K562 (cell line): ENCODE data around the gene SIRT3. TPM values are rescaled to one million over a fixed set of nuclear protein-coding genes. Genes with fewer than 3 reads are reported as not detected.
A peak's percentile ranks its signal among the peaks of the same experiment; 100 is the strongest.
"Not testable (repeated sequence)": the region's sequence is repeated elsewhere in the genome, so short reads cannot be mapped to it uniquely, and the experiment has no call there.

ENCODE experiments used
- ATAC-seq: fragments of 200-7000 bp; cut with Tn5 transposase; 3 replicates; pipeline ENCODE4 v1.9.1; 2020; ENCODE audit warnings: moderate library complexity
- BruUV-seq: library from RNA; stranded (reverse); fragments of 400-500 nt; replicated peaks from 2 replicates; lab custom pipeline; 2021; lab: Mats Ljungman, UMichigan
- CTCF ChIA-PET: fragments of 300-600 bp; formaldehyde crosslinking; extraction: SDS; loops from one replicate; lab custom pipeline; 2021; ENCODE audit warnings: low intra/inter-chr PET ratio; lab: Yijun Ruan, JAX
- POLR2A ChIA-PET: fragments of 300-600, 350-650 bp; sonication (Branson Sonifier 250); formaldehyde crosslinking; extraction: SDS; loops from one replicate; lab custom pipeline; 2021; ENCODE audit warnings: antibody characterized with exemption, inconsistent platforms; lab: Yijun Ruan, JAX
- DNase-seq, 4 experiments: peaks; one replicate each; pipeline versions ENCODE4 v3.0.0 to v3.0.0-alpha.2; 2011 to 2018; ENCODE audit warnings: low spot score in 3 of 4, mixed read lengths in 3 of 4; ENCODE audit errors: extremely low read depth in 1 of 4
- FAIRE-seq: peaks from 2 replicates; lab custom pipeline; 2011; peaks lifted over from hg19 to GRCh38; lab: Jason Lieb, UNC
- H2AFZ ChIP-seq: 2 replicates; pipeline ENCODE4 v1.6.0; 2011; ENCODE audit warnings: low read depth, low read length, control low read depth, inconsistent platforms
- H3K27ac ChIP-seq: fragments of 200-600 bp; 3 replicates; pipeline ENCODE4 v1.8.0; 2011; ENCODE audit warnings: low read depth, mild to moderate bottlenecking, control low read depth, inconsistent platforms, low read length, moderate library complexity, mixed read lengths; ENCODE audit errors: extremely low read depth
- H3K27me3 ChIP-seq, 2 experiments: fragments of 300-600 bp in 1 of 2; 2 replicates in 1 of 2; 3 replicates in 1 of 2; pipeline versions ENCODE4 v1.6.0 to v1.8.0; 2011; ENCODE audit warnings: inconsistent platforms in 2 of 2, low read length in 2 of 2, mild to moderate bottlenecking in 1 of 2, mixed read lengths in 1 of 2, moderate library complexity in 1 of 2; ENCODE audit not compliant: control insufficient read depth in 2 of 2, insufficient read depth in 2 of 2
- H3K36me3 ChIP-seq: fragments of 300-600 bp; 3 replicates; pipeline ENCODE4 v1.8.0; 2011; ENCODE audit warnings: mild to moderate bottlenecking, low read length, inconsistent platforms; ENCODE audit not compliant: control insufficient read depth, insufficient read depth
- H3K4me1 ChIP-seq, 2 experiments: fragments of 200-600 bp in 1 of 2; replicated peaks in 1 of 2; 2 replicates in 1 of 2; 3 replicates in 1 of 2; pipeline versions ENCODE4 v1.5.1 to v1.8.0; 2011; ENCODE audit warnings: inconsistent platforms in 2 of 2, low read length in 2 of 2, mild to moderate bottlenecking in 1 of 2, mixed read lengths in 1 of 2, moderate library complexity in 1 of 2; ENCODE audit not compliant: control insufficient read depth in 2 of 2, insufficient read depth in 2 of 2
- H3K4me2 ChIP-seq: 2 replicates; pipeline ENCODE4 v1.6.1; 2011; ENCODE audit warnings: low read length, control low read depth, inconsistent platforms, mixed read lengths; ENCODE audit not compliant: insufficient read depth
- H3K4me3 ChIP-seq: fragments of 200-600 bp; sonication (generic), shearing (Covaris generic); 2 replicates; pipeline ENCODE4 v1.5.1; 2016; ENCODE audit warnings: control low read depth, inconsistent platforms
- H3K79me2 ChIP-seq: fragments of 200-600 bp; 3 replicates; pipeline ENCODE4 v1.8.0; 2011; ENCODE audit warnings: low read length, inconsistent platforms; ENCODE audit not compliant: control insufficient read depth, insufficient read depth
- H3K9ac ChIP-seq, 2 experiments: 2 replicates each; pipeline versions ENCODE4 v1.6.0 to v1.6.1; 2011; ENCODE audit warnings: low read depth in 2 of 2, low read length in 2 of 2, control low read depth in 1 of 2, inconsistent platforms in 1 of 2, mild to moderate bottlenecking in 1 of 2, mixed read lengths in 1 of 2; ENCODE audit not compliant: insufficient read depth in 1 of 2
- H3K9me1 ChIP-seq: one replicate; pipeline ENCODE4 v1.6.0; 2011; ENCODE audit warnings: inconsistent platforms, mild to moderate bottlenecking, low read length, moderate library complexity; ENCODE audit not compliant: control insufficient read depth, insufficient read depth
- H3K9me3 ChIP-seq: replicated peaks from 2 replicates; pipeline ENCODE4 v1.5.1; 2011; ENCODE audit warnings: low read depth, low read length, inconsistent platforms; ENCODE audit not compliant: control insufficient read depth, insufficient read depth
- H4K20me1 ChIP-seq: replicated peaks from 2 replicates; pipeline ENCODE4 v1.6.1; 2011; ENCODE audit warnings: low read length, inconsistent platforms, mixed read lengths; ENCODE audit not compliant: control insufficient read depth, insufficient read depth
- ADNP ChIP-seq: fragments of 200-800 bp; sonication (Bioruptor generic); IDR thresholded peaks from 2 replicates; pipeline ENCODE4 v1.6.1; 2016; ENCODE audit warnings: missing genetic modification characterization, missing compliant biosample characterization
- DACH1 ChIP-seq: fragments of 450-650 bp; IDR thresholded peaks from 2 replicates; pipeline ENCODE4 v1.6.1; 2018; ENCODE audit not compliant: partially characterized antibody
- DPF2 ChIP-seq: fragments of 450-650 bp; IDR thresholded peaks from 2 replicates; pipeline ENCODE4 v1.6.1; 2016
- ELF2 ChIP-seq: fragments of 250-450 bp; sonication (Bioruptor Pico); IDR thresholded peaks from 2 replicates; pipeline ENCODE4 v1.5.0; 2021; ENCODE audit warnings: mild to moderate bottlenecking
- ETV5 ChIP-seq: sonication (generic); formaldehyde crosslinking; IDR thresholded peaks from 2 replicates; pipeline ENCODE4 v1.4.0; 2020; ENCODE audit warnings: low read depth, mild to moderate bottlenecking, missing genetic modification reagents
- HDAC2 ChIP-seq: fragments of 450-650 bp; IDR thresholded peaks from 2 replicates; pipeline ENCODE4 v1.6.1; 2016; ENCODE audit warnings: mild to moderate bottlenecking
- MAFG ChIP-seq: fragments of 450-650 bp; conservative IDR thresholded peaks from 2 replicates; pipeline ENCODE4 v1.6.1; 2016; ENCODE audit warnings: missing genetic modification characterization, missing compliant biosample characterization
- RB1 ChIP-seq: fragments of 450-650 bp; IDR thresholded peaks from 2 replicates; pipeline ENCODE4 v1.6.1; 2017; ENCODE audit warnings: low read depth, mild to moderate bottlenecking
- RBFOX2 ChIP-seq: fragments of 200-400 bp; formaldehyde crosslinking; IDR thresholded peaks from 2 replicates; pipeline ENCODE4 v1.6.1; 2017; ENCODE audit warnings: low read depth, mild to moderate bottlenecking, low read length, moderate library complexity
- TBP ChIP-seq: optimal IDR thresholded peaks from 2 replicates; pipeline ENCODE3; 2011; ENCODE audit warnings: low read depth, low read length, improper control_type of control experiment
- TEAD1 ChIP-seq, 2 experiments: fragments of 450-650 bp in 1 of 2; sonication (generic) in 1 of 2; formaldehyde crosslinking; IDR thresholded peaks; 2 replicates each; pipeline versions ENCODE4 v1.4.0 to v1.8.0; 2020 to 2022; ENCODE audit warnings: mild to moderate bottlenecking in 2 of 2, missing genetic modification reagents in 1 of 2
- TRIM28 ChIP-seq: fragments of 450-650 bp; IDR thresholded peaks from 2 replicates; pipeline ENCODE4 v1.6.1; 2017
- ZBTB17 ChIP-seq: fragments of 450-650 bp; formaldehyde crosslinking; IDR thresholded peaks from 2 replicates; pipeline ENCODE4 v1.4.0; 2020; ENCODE audit warnings: mild to moderate bottlenecking
- ZNF134 ChIP-seq: fragments of 250-450 bp; sonication (Bioruptor Pico); conservative IDR thresholded peaks from 2 replicates; pipeline ENCODE4 v1.4.0; 2020
- WGBS: fragments of 100-300 bp; shearing (Covaris generic); methylation state at CpG from one replicate; pipeline ENCODE4 v1.1.6; 2016; ENCODE audit warnings: low coverage, mixed read lengths; ENCODE audit not compliant: insufficient coverage; ENCODE audit errors: missing lambda C conversion rate; 5-methylcytosine and 5-hydroxymethylcytosine counted together
- in situ Hi-C: fragments of 300-500 bp; cut with MboI; formaldehyde crosslinking; loops from 4 replicates; pipeline ENCODE4 v1.15.0; 2018; ENCODE audit warnings: inconsistent platforms, mixed read lengths
- intact Hi-C: fragments of 100-400 bp; cut with micrococcal nuclease; formaldehyde crosslinking; loops from 2 replicates; pipeline ENCODE4 v1.14.2; 2022
- polyA plus RNA-seq, 8 experiments: library from polyadenylated mRNA; depleted of rRNA in 4 of 8; stranded (reverse) in 5 of 8; unstranded in 3 of 8; fragments of >200 nt; fragmentation: Nextera tagmentation in 2 of 8; fragmentation: Illumina TruSeq in 1 of 8; extraction: Ambion mirVana in 2 of 8; extraction: Trizol in 1 of 8; gene quantifications; 2 replicates each; pipeline versions ENCODE4 v1.2.1 to v1.2.3, GENCODE V29; 2011 to 2014; ENCODE audit warnings: inconsistent platforms in 1 of 8, missing spikeins in 1 of 8
- total RNA-seq, 7 experiments: library from RNA; depleted of rRNA in 6 of 7; stranded (reverse); fragments of >200 nt in 6 of 7; fragmentation: Illumina TruSeq in 2 of 7; extraction: Trizol in 2 of 7; gene quantifications; 2 replicates each; pipeline versions ENCODE4 v1.2.1 to v1.2.3, GENCODE V29; 2011 to 2021; ENCODE audit warnings: low replicate concordance in 1 of 7
- TF ChIP-seq, protein P1 (sequence below): fragments of 200-800 bp; sonication (Bioruptor generic); IDR thresholded peaks from 2 replicates; pipeline ENCODE4 v1.6.1; 2017; ENCODE audit warnings: missing genetic modification characterization, missing compliant biosample characterization
- TF ChIP-seq, protein P2 (sequence below), 3 experiments: IDR thresholded peaks in 2 of 3; conservative IDR thresholded peaks in 1 of 3; 2 replicates each; pipeline ENCODE4 v1.5.1; 2011 to 2012; ENCODE audit warnings: low read length in 3 of 3, mild to moderate bottlenecking in 3 of 3, control low read depth in 2 of 3, improper control_type of control experiment in 1 of 3, inconsistent platforms in 1 of 3, low read depth in 1 of 3, mixed read lengths in 1 of 3, moderate library complexity in 1 of 3; ENCODE audit not compliant: insufficient read depth in 2 of 3

Gene SIRT3
- total and polyA plus RNA-seq, 9 of the 15 experiments (the other 6 are each of a cell fraction or from before 2014, with no cell fraction given): 1.9 to 27.5 (median 14.5) TPM

DNA sequence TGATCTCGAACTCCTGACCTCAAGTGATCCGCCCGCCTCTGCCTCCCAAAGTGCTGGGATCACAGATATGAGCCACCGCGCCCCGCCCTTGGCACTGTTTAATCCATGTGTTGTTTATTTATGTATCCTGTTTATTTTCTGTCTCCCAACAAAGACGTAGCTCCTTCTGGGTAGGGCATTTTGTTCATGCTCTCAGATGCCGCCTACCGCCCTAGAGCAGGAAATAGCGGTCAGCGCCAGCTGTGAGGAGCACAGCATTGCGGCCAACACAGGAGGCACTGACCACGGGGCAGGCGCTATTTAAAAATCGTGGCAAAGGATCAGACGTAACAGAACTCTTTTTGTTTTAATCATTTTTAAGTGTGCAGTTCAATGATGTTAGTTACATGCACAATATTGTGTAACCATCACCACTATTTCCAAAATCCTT lies 32.6 kb upstream of the SIRT3 start:
- H3K9me1 ChIP-seq, H3K9me3 ChIP-seq, H3K27me3 ChIP-seq, H3K79me2 ChIP-seq, H3K36me3 ChIP-seq, BruUV-seq, H4K20me1 ChIP-seq, in situ Hi-C loops: not testable (repeated sequence)
- 4% methylated on average over 16 of the region's 16 CpGs for WGBS
- intact Hi-C loops: loop anchor here (5.0 kb wide), 2 partner anchors 44 to 84 kb away; partner anchors contain the start of gene IFITM1
- ChIA-PET CTCF (interaction anchor here (0.7 kb wide), 1 partner anchor 50 kb away, joined by 3 read pairs; no protein-coding TSS in a partner anchor), POLR2A (interaction anchor here (1.0 to 3.4 kb wide), 6 partner anchors 9 to 62 kb away, joined by 3 to 14 read pairs (median 6); partner anchors contain the start of genes BET1L, NLRP6 and RIC8A)
- FAIRE-seq (peak; percentile 75), DNase-seq (peak; percentile 44 to 86 (median 57)), ATAC-seq (peak; percentile 88)
- Histone ChIP-seq H3K9ac (peak overlapping the region; percentile 59 to 84), H3K27ac (peak overlapping the region; percentile 93), H2AFZ (peak overlapping the region; percentile 95), H3K4me1 (peaks cover 19 to 34% of the 10 kb centered on the region in 2 experiments; a peak in 4 of 5 replicates), H3K4me2 (peak overlapping the region; percentile 94), H3K4me3 (peak overlapping the region; percentile 43)
- TF ChIP-seq TRIM28 (0 out of 2 replicates have a peak, but pooled peaks have one; percentile 12), RB1 (peak; percentile 55; the same call in 1 of the 2 replicates), MAFG (tag) (0 out of 2 replicates have a peak, but pooled peaks have one; percentile 14), ZNF134 (0 out of 2 replicates have a peak, but pooled peaks have one; percentile 3), DPF2 (peak; percentile 32; the same call in 1 of the 2 replicates), TEAD1 (CRISPR knock-in tag; IDR thresholded peaks at IDR 0.05) (peak in 1 of 2 experiments; percentile 47; a peak in 1 of 4 replicates), HDAC2 (peak; percentile 1; the same call in 1 of the 2 replicates), DACH1 (peak; percentile 78), RBFOX2 (peak; percentile 71), ELF2 (CRISPR knock-in tag) (0 out of 2 replicates have a peak, but pooled peaks have one; percentile 53), TBP (peak; percentile 32), ADNP (tag) (peak; percentile 82), ETV5 (0 out of 2 replicates have a peak, but pooled peaks have one; percentile 3), ZBTB17 (0 out of 2 replicates have a peak, but pooled peaks have one; percentile 40)
- TF ChIP-seq, protein P1, sequence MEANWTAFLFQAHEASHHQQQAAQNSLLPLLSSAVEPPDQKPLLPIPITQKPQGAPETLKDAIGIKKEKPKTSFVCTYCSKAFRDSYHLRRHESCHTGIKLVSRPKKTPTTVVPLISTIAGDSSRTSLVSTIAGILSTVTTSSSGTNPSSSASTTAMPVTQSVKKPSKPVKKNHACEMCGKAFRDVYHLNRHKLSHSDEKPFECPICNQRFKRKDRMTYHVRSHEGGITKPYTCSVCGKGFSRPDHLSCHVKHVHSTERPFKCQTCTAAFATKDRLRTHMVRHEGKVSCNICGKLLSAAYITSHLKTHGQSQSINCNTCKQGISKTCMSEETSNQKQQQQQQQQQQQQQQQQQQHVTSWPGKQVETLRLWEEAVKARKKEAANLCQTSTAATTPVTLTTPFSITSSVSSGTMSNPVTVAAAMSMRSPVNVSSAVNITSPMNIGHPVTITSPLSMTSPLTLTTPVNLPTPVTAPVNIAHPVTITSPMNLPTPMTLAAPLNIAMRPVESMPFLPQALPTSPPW (CRISPR knock-in tag): peak; percentile 44; the same call in 1 of the 2 replicates
- TF ChIP-seq, protein P2, sequence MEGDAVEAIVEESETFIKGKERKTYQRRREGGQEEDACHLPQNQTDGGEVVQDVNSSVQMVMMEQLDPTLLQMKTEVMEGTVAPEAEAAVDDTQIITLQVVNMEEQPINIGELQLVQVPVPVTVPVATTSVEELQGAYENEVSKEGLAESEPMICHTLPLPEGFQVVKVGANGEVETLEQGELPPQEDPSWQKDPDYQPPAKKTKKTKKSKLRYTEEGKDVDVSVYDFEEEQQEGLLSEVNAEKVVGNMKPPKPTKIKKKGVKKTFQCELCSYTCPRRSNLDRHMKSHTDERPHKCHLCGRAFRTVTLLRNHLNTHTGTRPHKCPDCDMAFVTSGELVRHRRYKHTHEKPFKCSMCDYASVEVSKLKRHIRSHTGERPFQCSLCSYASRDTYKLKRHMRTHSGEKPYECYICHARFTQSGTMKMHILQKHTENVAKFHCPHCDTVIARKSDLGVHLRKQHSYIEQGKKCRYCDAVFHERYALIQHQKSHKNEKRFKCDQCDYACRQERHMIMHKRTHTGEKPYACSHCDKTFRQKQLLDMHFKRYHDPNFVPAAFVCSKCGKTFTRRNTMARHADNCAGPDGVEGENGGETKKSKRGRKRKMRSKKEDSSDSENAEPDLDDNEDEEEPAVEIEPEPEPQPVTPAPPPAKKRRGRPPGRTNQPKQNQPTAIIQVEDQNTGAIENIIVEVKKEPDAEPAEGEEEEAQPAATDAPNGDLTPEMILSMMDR (IDR thresholded peaks at IDR 0.05 in 2 of 3, conservative IDR thresholded peaks at IDR 0.05 in 1 of 3; ENCODE audit: insufficient read depth in 2 of 3, low read depth in 1 of 3, low read length in 3 of 3): peak; percentile 49 to 75 (median 60)
